Nephron (organoid): Measurements from ENCODE around the gene NPM3.
A peak's percentile ranks its signal among the peaks of the same experiment; 100 is the strongest.

ENCODE experiments used
- H3K27ac Mint-ChIP-seq, 3 experiments: 2 replicates each; pipeline ENCODE4 v1.8.0; 2020; ENCODE audit warnings: mixed read lengths in 3 of 3, mild to moderate bottlenecking in 2 of 3, moderate library complexity in 1 of 3
- H3K27me3 Mint-ChIP-seq: 2 replicates; pipeline ENCODE4 v1.8.0; 2021; ENCODE audit warnings: low read depth, mild to moderate bottlenecking, moderate library complexity, mixed read lengths
- H3K36me3 Mint-ChIP-seq: 2 replicates; pipeline ENCODE4 v1.8.0; 2020; ENCODE audit warnings: low read depth, mixed read lengths
- H3K4me1 Mint-ChIP-seq: 2 replicates; pipeline ENCODE4 v1.8.0; 2020; ENCODE audit warnings: mixed read lengths
- H3K4me3 Mint-ChIP-seq, 3 experiments: 2 replicates each; pipeline ENCODE4 v1.8.0; 2020; ENCODE audit warnings: mild to moderate bottlenecking in 3 of 3, mixed read lengths in 3 of 3, moderate library complexity in 2 of 3
- H3K9me3 Mint-ChIP-seq: 2 replicates; pipeline ENCODE4 v1.8.0; 2020; ENCODE audit warnings: mixed read lengths
- TF ChIP-seq, protein P1 (sequence below), 3 experiments: fragments of 200-600 bp; sonication (generic); IDR thresholded peaks; one replicate each; pipeline ENCODE4 v1.5.0; 2021; ENCODE audit warnings: antibody characterized with exemption in 3 of 3; ENCODE audit not compliant: unreplicated experiment in 3 of 3

NPM3 gene

DNA sequence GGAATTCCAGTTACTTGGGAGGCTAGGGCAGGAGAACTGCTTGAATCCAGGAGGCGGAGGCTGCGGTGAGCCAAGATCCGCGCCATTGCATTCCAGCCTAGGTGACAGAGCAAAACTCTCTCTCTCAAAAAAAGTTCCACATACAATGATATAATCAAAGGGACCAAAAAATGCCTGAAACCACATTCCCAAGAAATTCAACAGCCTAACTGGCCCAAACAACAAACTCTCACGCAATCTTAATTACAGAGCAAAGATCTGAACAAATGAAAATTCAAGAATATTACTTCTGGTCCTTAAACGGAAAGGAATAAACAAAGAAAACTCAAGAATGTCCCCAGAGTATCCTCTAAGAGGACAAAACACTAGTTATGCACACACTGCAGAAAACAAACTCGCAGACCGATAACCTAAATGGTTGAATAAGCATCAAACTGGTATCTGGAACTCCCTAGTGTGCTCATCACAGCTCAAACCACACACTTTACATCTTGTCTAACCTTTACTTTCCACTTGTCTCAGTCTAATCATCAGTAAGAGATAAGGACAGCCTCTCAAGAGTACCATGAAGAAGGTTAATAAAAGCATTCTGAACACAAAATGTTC lies 31.3 kb upstream of the NPM3 start:
- H3K27me3 Mint-ChIP-seq: no peaks in the 10 kb centered on the region
- H3K9me3 Mint-ChIP-seq: no peaks in the 10 kb centered on the region
- peaks cover 36% of the 10 kb centered on the region for H3K36me3 Mint-ChIP-seq
- TF ChIP-seq, protein P1, sequence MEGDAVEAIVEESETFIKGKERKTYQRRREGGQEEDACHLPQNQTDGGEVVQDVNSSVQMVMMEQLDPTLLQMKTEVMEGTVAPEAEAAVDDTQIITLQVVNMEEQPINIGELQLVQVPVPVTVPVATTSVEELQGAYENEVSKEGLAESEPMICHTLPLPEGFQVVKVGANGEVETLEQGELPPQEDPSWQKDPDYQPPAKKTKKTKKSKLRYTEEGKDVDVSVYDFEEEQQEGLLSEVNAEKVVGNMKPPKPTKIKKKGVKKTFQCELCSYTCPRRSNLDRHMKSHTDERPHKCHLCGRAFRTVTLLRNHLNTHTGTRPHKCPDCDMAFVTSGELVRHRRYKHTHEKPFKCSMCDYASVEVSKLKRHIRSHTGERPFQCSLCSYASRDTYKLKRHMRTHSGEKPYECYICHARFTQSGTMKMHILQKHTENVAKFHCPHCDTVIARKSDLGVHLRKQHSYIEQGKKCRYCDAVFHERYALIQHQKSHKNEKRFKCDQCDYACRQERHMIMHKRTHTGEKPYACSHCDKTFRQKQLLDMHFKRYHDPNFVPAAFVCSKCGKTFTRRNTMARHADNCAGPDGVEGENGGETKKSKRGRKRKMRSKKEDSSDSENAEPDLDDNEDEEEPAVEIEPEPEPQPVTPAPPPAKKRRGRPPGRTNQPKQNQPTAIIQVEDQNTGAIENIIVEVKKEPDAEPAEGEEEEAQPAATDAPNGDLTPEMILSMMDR (IDR thresholded peaks at IDR 0.05; ENCODE audit: unreplicated experiment in 3 of 3): no peak
- H3K4me1 Mint-ChIP-seq: peaks cover 47% of the 10 kb centered on the region
- H3K27ac Mint-ChIP-seq: peak overlapping the region; percentile 29 to 64 (median 53)
- H3K4me3 Mint-ChIP-seq: peak overlapping the region; percentile 96 to 98 (median 97)

DNA sequence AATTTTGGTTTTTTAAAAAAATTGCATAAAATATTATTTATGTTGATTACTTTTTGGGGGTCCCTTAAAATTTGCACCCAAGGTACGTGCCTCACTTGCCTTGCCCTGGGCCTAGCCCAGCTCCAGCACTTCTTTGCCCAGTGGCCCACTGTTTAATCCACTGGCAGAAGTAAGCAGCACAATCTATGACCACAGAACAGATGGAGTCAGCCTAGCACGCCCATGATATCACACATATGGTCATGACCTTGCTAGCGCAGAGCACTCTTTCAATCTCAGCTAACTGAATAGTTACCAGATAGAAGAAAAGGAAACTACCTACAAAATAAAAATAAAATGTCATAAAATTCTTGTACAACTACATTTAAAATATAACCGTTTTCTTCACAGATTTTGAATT lies 29.4 kb upstream of the NPM3 start:
- Mint-ChIP-seq H3K4me3 (no peak overlapping the region), H3K36me3 (peaks cover 44% of the 10 kb centered on the region), H3K27ac (no peak overlapping the region), H3K9me3 (no peaks in the 10 kb centered on the region), H3K27me3 (no peaks in the 10 kb centered on the region), H3K4me1 (peaks cover 38% of the 10 kb centered on the region)
- TF ChIP-seq, protein P1 (IDR thresholded peaks at IDR 0.05; ENCODE audit: unreplicated experiment in 3 of 3): no peak

DNA sequence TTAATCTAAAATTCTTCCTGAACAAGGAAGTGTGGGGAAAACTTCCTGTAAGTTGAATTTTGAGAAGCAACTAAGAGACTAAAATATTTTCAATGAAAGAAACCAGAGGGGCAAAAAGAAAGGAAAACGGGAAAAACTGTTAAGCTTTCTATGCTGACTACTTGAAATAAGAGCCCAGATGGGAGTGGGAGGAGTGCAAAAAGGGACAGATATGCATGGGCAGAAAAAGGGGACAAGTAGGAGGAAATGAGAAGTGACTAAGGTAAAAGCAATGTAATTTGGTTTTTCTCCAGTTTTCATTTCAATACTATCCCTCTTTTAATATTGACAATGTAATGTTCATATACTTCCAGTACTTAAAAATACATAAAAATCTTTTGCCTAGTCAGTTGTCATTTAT lies 23.9 kb upstream of the NPM3 start:
- Mint-ChIP-seq H3K36me3 (peaks cover 67% of the 10 kb centered on the region), H3K27me3 (no peaks in the 10 kb centered on the region), H3K4me3 (no peak overlapping the region), H3K27ac (no peak overlapping the region), H3K4me1 (no peaks in the 10 kb centered on the region), H3K9me3 (no peaks in the 10 kb centered on the region)
- TF ChIP-seq, protein P1 (IDR thresholded peaks at IDR 0.05; ENCODE audit: unreplicated experiment in 3 of 3): no peak

DNA sequence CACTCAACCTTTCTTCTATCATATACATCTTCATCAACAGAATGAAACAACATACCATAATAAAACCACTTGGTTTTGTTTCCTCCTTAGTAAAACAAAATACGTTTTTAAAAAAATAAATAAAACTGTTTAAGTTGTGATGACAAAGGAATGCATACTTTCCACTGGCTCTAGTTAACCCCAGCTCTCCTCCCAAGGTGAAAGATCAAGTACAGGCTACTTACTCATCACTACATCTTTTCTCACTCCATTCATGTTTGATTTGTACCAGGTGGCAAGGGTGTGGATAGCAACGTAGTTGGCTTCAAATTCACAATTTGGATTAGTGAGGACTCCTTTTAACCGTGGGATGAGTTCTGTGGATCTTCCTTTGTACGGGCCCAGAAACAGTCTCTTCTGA lies 20.3 kb upstream of the NPM3 start:
- TF ChIP-seq, protein P1 (IDR thresholded peaks at IDR 0.05; ENCODE audit: unreplicated experiment in 3 of 3): no peak
- Mint-ChIP-seq H3K27me3 (no peaks in the 10 kb centered on the region), H3K9me3 (no peaks in the 10 kb centered on the region), H3K27ac (no peak overlapping the region), H3K36me3 (peaks cover 77% of the 10 kb centered on the region), H3K4me1 (no peaks in the 10 kb centered on the region), H3K4me3 (no peak overlapping the region)

DNA sequence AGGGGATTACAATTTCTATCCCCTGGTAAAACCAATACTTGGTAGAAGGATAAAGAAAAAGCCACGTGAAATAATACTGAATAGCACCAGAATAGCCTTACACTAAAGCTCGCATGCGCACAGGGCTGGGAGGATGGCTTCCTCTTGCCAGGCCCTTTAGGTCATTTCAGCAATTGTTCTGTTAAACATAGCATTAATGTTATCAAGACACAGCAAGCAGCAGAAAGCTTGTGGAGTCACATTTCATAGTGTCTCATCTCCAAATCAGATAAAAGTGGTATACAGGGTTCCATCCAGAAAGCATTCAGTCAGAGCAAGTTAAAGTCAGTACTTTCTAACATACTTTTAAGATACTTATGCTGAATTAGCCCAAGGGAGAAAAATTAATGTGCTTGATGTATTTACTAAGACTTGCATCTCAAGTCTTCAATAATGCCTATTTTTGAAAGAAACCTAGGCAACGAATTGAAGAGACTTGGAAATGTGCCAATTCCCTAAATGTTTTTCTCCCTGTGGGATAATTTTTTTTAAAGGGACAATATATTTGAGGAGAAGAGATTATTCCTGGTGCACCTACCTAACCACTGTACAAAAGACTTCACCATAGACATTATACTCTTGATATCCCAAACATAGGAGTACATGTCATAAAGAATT lies 14.3 kb upstream of the NPM3 start:
- no peak overlapping the region for H3K4me3 Mint-ChIP-seq
- H3K9me3 Mint-ChIP-seq: no peaks in the 10 kb centered on the region
- H3K4me1 Mint-ChIP-seq: no peaks in the 10 kb centered on the region
- no peaks in the 10 kb centered on the region for H3K27me3 Mint-ChIP-seq
- peaks cover 90% of the 10 kb centered on the region for H3K36me3 Mint-ChIP-seq
- TF ChIP-seq, protein P1 (IDR thresholded peaks at IDR 0.05; ENCODE audit: unreplicated experiment in 3 of 3): no peak
- H3K27ac Mint-ChIP-seq: no peak overlapping the region

DNA sequence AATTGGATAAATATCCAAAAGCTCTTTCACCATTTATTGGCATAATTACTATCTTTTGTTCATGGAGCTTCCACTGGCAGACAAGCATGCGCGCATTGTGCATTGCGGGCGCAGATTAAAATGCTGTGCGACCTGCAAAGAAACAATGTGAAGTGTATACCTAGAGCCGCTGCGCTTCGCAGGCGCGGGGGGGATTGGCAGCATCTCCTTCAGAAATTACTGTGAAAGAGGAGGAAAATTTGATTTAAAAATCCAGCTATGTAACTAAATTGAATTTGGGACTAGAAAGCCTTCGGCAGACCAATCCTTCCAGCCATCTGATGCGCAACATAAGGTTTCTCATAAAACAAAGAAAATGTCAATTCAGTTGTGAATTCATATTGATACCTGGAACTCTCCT lies 10.3 kb upstream of the NPM3 start:
- Mint-ChIP-seq H3K27ac (no peak overlapping the region), H3K9me3 (no peaks in the 10 kb centered on the region), H3K36me3 (peaks cover 73% of the 10 kb centered on the region), H3K27me3 (no peaks in the 10 kb centered on the region), H3K4me3 (no peak overlapping the region), H3K4me1 (no peaks in the 10 kb centered on the region)
- TF ChIP-seq, protein P1 (IDR thresholded peaks at IDR 0.05; ENCODE audit: unreplicated experiment in 3 of 3): no peak
